HepG2 (cell line): Measurements from ENCODE around the gene COX7A1. TPM values are rescaled to one million over a fixed set of nuclear protein-coding genes. Genes with fewer than 3 reads are reported as not detected.

Experiments
- CEBPG ChIP-seq: IDR thresholded peaks from 2 replicates; pipeline ENCODE4 v1.6.1; 2016
- GATAD1 ChIP-seq: IDR thresholded peaks from 2 replicates; pipeline ENCODE4 v1.6.1; 2016; ENCODE audit warnings: missing genetic modification reagents, missing compliant biosample characterization
- IRF2 ChIP-seq: IDR thresholded peaks from 2 replicates; pipeline ENCODE4 v1.6.1; 2018; ENCODE audit warnings: missing genetic modification reagents, missing compliant biosample characterization
- MEIS1 ChIP-seq: sonication (generic); formaldehyde crosslinking; IDR thresholded peaks from 2 replicates; pipeline ENCODE4 v1.9.0; 2021; ENCODE audit warnings: mild to moderate bottlenecking, missing genetic modification reagents, moderate library complexity, borderline replicate concordance
- NR2F2 ChIP-seq: IDR thresholded peaks from 2 replicates; pipeline ENCODE4 v1.6.1; 2012; ENCODE audit warnings: low read depth, inconsistent platforms, borderline replicate concordance
- SMARCC2 ChIP-seq: fragments of 450-650 bp; IDR thresholded peaks from 2 replicates; pipeline ENCODE4 v1.6.1; 2017; ENCODE audit warnings: antibody characterized with exemption, mild to moderate bottlenecking
- ZBTB7A ChIP-seq: sonication (generic); formaldehyde crosslinking; IDR thresholded peaks from 2 replicates; pipeline ENCODE4 v1.8.0; 2022; ENCODE audit warnings: mild to moderate bottlenecking, missing genetic modification reagents
- ZNF124 ChIP-seq: sonication (generic); formaldehyde crosslinking; IDR thresholded peaks from 2 replicates; pipeline ENCODE4 v1.4.0; 2020; ENCODE audit warnings: missing genetic modification reagents
- ZNF235 ChIP-seq: sonication (generic); formaldehyde crosslinking; IDR thresholded peaks from 2 replicates; pipeline ENCODE4 v1.8.1; 2023; ENCODE audit warnings: mild to moderate bottlenecking, missing genetic modification reagents, borderline replicate concordance
- ZNF431 ChIP-seq: sonication (generic); formaldehyde crosslinking; IDR thresholded peaks from 2 replicates; pipeline ENCODE4 v1.9.0; 2022; ENCODE audit warnings: missing genetic modification reagents, low read depth, mild to moderate bottlenecking, borderline replicate concordance
- ZNF446 ChIP-seq: sonication (generic); formaldehyde crosslinking; IDR thresholded peaks from 2 replicates; pipeline ENCODE4 v1.5.0; 2020; ENCODE audit warnings: mild to moderate bottlenecking, missing genetic modification reagents
- ZNF713 ChIP-seq: sonication (generic); formaldehyde crosslinking; IDR thresholded peaks from 2 replicates; pipeline ENCODE4 v1.4.0; 2020; ENCODE audit warnings: mild to moderate bottlenecking, missing genetic modification reagents
- ZNF782 ChIP-seq: sonication (generic); formaldehyde crosslinking; IDR thresholded peaks from 2 replicates; pipeline ENCODE4 v1.4.0; 2020; ENCODE audit warnings: missing genetic modification reagents, mild to moderate bottlenecking, borderline replicate concordance
- polyA plus RNA-seq, 8 experiments: library from polyadenylated mRNA; depleted of rRNA in 3 of 8; stranded (reverse) in 7 of 8; unstranded in 1 of 8; fragments of >200 nt; fragmentation: Illumina TruSeq in 4 of 8; extraction: Trizol in 4 of 8; gene quantifications; 2 replicates each; pipeline versions ENCODE4 v1.2.1 to v1.2.3, GENCODE V29; 2011 to 2016; ENCODE audit warnings: low read depth in 4 of 8, missing spikeins in 1 of 8, mixed read lengths in 1 of 8; ENCODE audit not compliant: insufficient read depth in 1 of 8
- total RNA-seq, 5 experiments: library from RNA; depleted of rRNA; stranded (reverse); fragments of >200 nt; fragmentation: Illumina TruSeq; extraction: Trizol; gene quantifications; 2 replicates each; pipeline ENCODE4 v1.2.3, GENCODE V29; 2016; ENCODE audit warnings: low read depth in 1 of 5
- TF ChIP-seq, protein P1 (sequence below): sonication (generic); formaldehyde crosslinking; IDR thresholded peaks from 2 replicates; pipeline ENCODE4 v1.4.0; 2020; ENCODE audit warnings: missing genetic modification reagents
- TF ChIP-seq, protein P2 (sequence below): sonication (generic); formaldehyde crosslinking; IDR thresholded peaks from one replicate; pipeline ENCODE4 v1.5.1; 2020; ENCODE audit warnings: mild to moderate bottlenecking, missing genetic modification reagents; ENCODE audit errors: not compliant biosample characterization
- TF ChIP-seq, protein P3 (sequence below): sonication (generic); formaldehyde crosslinking; IDR thresholded peaks from 2 replicates; pipeline ENCODE4 v1.5.0; 2020; ENCODE audit warnings: mild to moderate bottlenecking, missing genetic modification reagents

Gene COX7A1
- total and polyA plus RNA-seq, 2 of the 13 experiments (the other 11 are each of a cell fraction or from before 2014, with no cell fraction given), result not detected

DNA sequence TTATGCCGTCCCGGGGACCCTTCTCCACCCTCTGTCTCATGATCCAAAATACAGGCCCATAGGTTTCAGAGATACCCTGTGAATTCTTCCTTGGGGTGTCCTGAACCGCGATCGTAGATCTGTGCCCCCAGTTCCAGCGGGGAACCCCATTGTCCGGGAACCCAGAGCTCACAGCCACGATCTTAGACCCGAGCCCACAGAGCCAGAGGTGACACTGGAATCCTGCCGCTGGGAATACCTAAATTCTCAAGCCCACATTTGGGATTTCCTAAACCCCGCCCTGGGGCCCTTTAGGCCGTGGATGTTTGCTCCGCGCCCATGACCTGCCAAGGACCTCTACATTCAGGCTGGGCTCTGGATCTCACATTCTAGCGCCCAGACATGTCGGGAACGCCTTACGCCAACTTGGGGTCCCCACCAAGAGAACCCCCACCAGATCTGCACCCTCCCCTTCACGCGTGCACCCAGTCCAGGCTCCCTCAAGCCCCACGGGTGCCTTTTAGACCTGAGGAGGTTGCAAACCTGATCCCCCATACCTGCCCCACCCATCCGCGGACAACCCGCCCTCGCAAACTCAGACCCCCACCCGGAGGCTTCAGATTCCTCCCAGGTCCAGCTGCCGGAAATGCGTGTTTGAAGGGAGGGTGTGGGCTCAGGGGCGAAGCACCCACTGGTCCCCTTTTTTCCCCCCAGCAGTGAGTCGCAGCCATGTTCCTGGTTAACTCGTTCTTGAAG, 11.8 kb downstream of the COX7A1 start (continued):
- TF ChIP-seq, protein P1, sequence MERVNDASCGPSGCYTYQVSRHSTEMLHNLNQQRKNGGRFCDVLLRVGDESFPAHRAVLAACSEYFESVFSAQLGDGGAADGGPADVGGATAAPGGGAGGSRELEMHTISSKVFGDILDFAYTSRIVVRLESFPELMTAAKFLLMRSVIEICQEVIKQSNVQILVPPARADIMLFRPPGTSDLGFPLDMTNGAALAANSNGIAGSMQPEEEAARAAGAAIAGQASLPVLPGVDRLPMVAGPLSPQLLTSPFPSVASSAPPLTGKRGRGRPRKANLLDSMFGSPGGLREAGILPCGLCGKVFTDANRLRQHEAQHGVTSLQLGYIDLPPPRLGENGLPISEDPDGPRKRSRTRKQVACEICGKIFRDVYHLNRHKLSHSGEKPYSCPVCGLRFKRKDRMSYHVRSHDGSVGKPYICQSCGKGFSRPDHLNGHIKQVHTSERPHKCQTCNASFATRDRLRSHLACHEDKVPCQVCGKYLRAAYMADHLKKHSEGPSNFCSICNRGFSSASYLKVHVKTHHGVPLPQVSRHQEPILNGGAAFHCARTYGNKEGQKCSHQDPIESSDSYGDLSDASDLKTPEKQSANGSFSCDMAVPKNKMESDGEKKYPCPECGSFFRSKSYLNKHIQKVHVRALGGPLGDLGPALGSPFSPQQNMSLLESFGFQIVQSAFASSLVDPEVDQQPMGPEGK (CRISPR knock-in tag), result peak; percentile 66; the same call in 1 of the 2 replicates
- TF ChIP-seq, protein P2, sequence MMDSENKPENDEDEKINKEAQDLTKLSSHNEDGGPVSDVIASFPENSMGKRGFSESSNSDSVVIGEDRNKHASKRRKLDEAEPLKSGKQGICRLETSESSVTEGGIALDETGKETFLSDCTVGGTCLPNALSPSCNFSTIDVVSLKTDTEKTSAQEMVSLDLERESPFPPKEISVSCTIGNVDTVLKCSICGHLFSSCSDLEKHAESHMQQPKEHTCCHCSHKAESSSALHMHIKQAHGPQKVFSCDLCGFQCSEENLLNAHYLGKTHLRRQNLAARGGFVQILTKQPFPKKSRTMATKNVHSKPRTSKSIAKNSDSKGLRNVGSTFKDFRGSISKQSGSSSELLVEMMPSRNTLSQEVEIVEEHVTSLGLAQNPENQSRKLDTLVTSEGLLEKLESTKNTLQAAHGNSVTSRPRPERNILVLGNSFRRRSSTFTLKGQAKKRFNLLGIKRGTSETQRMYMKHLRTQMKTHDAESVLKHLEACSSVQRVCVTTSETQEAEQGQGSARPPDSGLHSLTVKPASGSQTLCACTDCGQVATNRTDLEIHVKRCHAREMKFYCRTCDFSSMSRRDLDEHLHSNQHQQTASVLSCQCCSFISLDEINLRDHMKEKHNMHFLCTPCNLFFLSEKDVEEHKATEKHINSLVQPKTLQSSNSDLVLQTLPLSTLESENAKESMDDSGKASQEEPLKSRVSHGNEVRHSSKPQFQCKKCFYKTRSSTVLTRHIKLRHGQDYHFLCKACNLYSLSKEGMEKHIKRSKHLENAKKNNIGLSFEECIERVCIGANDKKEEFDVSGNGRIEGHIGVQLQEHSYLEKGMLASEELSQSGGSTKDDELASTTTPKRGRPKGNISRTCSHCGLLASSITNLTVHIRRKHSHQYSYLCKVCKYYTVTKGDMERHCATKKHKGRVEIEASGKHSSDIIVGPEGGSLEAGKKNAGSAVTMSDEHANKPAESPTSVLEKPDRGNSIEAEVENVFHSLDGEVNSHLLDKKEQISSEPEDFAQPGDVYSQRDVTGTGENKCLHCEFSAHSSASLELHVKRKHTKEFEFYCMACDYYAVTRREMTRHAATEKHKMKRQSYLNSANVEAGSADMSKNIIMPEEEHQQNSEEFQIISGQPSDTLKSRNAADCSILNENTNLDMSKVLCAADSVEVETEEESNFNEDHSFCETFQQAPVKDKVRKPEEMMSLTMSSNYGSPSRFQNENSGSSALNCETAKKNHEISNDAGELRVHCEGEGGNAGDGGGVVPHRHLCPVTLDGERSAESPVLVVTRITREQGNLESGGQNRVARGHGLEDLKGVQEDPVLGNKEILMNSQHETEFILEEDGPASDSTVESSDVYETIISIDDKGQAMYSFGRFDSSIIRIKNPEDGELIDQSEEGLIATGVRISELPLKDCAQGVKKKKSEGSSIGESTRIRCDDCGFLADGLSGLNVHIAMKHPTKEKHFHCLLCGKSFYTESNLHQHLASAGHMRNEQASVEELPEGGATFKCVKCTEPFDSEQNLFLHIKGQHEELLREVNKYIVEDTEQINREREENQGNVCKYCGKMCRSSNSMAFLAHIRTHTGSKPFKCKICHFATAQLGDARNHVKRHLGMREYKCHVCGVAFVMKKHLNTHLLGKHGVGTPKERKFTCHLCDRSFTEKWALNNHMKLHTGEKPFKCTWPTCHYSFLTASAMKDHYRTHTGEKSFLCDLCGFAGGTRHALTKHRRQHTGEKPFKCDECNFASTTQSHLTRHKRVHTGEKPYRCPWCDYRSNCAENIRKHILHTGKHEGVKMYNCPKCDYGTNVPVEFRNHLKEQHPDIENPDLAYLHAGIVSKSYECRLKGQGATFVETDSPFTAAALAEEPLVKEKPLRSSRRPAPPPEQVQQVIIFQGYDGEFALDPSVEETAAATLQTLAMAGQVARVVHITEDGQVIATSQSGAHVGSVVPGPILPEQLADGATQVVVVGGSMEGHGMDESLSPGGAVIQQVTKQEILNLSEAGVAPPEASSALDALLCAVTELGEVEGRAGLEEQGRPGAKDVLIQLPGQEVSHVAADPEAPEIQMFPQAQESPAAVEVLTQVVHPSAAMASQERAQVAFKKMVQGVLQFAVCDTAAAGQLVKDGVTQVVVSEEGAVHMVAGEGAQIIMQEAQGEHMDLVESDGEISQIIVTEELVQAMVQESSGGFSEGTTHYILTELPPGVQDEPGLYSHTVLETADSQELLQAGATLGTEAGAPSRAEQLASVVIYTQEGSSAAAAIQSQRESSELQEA (CRISPR knock-in tag), result no peak
- no peak for TF ChIP-seq ZNF713 (CRISPR knock-in tag)
- TF ChIP-seq ZBTB7A (CRISPR knock-in tag), result no peak
- TF ChIP-seq, protein P3, sequence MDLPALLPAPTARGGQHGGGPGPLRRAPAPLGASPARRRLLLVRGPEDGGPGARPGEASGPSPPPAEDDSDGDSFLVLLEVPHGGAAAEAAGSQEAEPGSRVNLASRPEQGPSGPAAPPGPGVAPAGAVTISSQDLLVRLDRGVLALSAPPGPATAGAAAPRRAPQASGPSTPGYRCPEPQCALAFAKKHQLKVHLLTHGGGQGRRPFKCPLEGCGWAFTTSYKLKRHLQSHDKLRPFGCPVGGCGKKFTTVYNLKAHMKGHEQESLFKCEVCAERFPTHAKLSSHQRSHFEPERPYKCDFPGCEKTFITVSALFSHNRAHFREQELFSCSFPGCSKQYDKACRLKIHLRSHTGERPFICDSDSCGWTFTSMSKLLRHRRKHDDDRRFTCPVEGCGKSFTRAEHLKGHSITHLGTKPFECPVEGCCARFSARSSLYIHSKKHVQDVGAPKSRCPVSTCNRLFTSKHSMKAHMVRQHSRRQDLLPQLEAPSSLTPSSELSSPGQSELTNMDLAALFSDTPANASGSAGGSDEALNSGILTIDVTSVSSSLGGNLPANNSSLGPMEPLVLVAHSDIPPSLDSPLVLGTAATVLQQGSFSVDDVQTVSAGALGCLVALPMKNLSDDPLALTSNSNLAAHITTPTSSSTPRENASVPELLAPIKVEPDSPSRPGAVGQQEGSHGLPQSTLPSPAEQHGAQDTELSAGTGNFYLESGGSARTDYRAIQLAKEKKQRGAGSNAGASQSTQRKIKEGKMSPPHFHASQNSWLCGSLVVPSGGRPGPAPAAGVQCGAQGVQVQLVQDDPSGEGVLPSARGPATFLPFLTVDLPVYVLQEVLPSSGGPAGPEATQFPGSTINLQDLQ, result 0 out of 2 replicates have a peak, but pooled peaks have one; percentile 31
- TF ChIP-seq NR2F2, result no peak; the same call in 1 of the 2 replicates
- TF ChIP-seq IRF2 (CRISPR knock-in tag), result no peak
- TF ChIP-seq ZNF124, result no peak
- TF ChIP-seq ZNF431 (CRISPR knock-in tag), result 0 out of 2 replicates have a peak, but pooled peaks have one; percentile 2
- no peak for TF ChIP-seq GATAD1
- TF ChIP-seq CEBPG (CRISPR knock-in tag), result no peak
- 0 out of 2 replicates have a peak, but pooled peaks have one; percentile 20 for TF ChIP-seq ZNF235 (CRISPR knock-in tag)
- TF ChIP-seq MEIS1, result no peak
- no peak for TF ChIP-seq SMARCC2
- no peak for TF ChIP-seq ZNF446 (CRISPR knock-in tag)
- no peak for TF ChIP-seq ZNF782 (CRISPR knock-in tag)
